ENCODE results near the gene CISD3.
"Not testable (repeated sequence)": the region's sequence is repeated elsewhere in the genome, so short reads cannot be mapped to it uniquely, and the experiment has no call there.

CISD3 gene

DNA sequence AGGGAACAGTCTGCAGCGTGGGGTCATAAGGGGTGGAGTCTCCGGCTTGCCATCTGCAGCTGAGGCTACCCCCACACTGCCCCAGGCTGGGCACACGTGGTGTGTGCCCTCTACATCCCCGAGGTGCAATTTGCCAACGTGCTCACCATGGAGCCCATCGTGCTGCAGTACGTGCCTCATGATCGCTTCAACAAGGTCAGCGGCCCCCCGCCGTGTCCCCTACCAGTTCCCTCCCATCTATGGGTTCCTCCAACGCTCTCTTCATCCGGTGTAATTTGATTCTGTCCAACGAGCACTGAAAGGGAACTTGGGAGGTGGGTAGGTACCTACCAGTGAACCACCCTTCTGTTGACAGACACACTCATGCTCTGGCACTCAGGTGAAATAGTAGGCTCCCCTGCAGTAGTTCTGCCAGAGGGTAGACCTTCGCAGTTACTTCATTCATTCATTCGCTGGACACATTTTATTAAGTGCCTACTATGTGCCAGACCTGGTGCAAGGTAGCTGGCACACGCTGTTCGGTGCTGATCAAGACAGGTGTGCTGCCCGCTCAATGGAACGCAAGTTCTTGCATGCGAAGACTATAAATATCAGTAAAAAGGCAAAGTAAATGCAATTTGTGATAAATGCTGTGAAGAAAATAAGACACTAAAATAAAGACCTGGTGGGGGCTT, 22.3 kb upstream of the CISD3 start:
- DNase-seq (ENCODE audit: low read depth): no peak

DNA sequence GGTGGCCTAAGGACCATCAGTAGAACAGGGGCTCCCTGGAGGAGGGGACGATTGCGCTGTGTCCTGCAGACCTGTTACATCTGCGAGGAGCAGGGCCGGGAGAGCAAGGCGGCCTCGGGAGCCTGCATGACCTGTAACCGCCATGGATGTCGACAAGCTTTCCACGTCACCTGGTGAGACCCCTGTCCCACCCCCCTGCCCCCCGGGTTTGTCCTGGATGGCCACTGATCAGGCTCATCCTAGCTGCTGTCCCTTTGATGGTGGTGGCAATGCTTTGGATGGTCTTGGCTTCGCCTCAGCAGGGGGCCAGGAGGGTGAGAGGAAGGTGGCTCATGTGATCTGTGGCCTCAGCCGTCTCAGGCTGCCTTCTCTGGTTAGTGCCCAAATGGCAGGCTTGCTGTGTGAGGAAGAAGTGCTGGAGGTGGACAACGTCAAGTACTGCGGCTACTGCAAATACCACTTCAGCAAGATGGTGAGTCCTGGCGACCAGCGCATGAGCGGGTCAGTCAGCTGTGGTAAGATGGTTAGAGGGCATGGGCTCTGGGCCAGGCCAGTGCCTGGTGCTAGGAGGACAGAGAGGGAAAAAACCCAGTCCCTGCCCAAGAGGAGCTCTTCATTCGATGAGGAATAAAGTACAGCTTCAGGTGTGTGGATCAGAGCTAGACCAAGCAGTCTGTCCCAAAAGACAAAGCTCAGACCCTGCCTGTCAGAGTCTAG, 20.9 kb upstream of the CISD3 start:
- no peak for DNase-seq (ENCODE audit: low read depth)

DNA sequence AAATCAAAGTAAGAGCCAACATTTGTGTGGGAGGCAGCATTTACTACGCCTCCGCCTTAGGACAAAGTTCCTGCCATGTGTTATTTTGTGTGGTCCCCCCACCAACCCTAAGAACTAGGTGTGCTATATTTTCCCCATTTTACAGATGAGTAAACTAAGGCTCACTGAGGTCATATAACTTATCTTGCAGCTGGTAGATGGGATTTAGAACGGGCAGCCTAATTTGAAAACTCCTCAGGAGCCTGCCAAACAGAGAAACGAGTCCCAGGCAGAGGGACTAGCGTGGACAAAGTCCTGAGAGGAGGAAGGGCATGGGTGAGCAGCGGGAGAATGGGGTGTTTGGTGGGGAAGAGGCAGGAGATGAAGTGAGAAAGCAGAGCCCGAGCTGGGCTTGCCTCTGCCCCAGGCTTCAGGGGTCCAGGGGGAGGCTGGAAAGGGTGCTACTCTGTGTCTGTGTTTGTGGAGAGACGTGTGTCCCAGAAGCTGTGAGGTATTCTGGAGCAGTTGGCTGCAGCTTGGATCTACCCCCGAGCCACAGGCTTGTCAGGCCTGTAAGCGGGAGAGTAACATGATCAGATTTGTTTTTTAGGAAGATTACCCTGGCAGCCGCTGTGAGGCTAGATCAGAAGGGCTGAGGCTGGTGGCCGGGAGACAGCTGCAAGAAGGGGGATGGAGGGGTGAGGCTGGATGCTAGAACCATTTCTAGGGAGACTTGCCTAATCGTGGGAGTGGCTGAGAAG, 20.1 kb upstream of the CISD3 start:
- no peak for DNase-seq (ENCODE audit: low read depth)

- no peak for DNase-seq (ENCODE audit: low read depth)
Observed at GRCh38 chr17:38710604-38710962, 19.6 kb upstream of the CISD3 start.

GRCh38 chr17:38710985-38711384, 19.2 kb upstream of the CISD3 start:
- no peak for DNase-seq (ENCODE audit: low read depth)

- DNase-seq (ENCODE audit: low read depth): no peak
Observed at GRCh38 chr17:38711792-38712571, 18.2 kb upstream of the CISD3 start.

DNA sequence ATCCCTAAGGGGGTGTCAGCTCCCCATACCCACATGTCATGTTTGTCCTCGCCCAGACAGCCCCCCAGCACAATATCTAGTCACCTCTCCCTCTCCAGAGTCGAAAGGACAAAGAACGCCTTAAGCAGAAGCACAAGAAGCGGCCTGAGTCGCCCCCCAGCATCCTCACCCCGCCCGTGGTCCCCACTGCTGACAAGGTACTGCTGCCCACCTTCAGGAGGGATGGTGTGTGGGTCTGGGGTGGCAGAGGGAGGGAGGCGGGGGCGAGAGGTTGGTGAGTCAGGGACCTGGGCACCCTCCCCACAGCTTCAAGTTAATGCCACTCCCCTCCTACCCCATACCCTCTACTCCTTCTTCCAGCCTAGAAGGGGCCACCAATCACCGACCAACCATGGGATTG, 17.5 kb upstream of the CISD3 start:
- no peak for DNase-seq (ENCODE audit: low read depth)

DNA sequence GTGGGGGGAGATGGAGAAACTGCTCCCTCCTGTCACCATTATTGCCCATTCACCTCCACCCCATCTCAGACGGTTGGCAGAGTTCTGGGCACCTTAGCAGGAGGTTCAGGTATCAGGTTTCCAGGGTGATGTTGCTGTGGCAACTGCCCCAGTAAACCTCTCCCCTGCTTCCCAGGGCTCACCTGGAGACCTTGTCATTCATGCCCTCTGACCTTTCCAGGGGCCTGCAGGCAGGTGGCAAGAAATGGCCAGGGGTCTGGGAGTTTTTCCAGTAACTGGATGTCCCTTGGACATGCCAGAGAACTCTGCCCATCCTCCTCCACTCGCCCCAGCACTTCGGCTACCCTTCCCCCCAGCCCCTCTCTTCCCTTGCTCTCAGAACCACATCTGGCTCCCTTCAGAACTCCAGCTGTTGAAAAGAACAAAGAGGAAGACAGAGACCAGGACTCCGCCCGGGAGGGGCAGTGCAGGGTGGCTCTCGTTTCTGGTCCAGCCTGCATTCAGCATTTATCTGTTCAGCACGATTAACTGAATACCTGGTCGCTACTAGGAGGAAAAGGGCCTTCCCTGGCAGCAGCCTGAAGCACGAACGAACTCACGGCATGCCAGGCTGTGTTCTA, 16.6 kb upstream of the CISD3 start:
- DNase-seq (ENCODE audit: low read depth): no peak

DNA sequence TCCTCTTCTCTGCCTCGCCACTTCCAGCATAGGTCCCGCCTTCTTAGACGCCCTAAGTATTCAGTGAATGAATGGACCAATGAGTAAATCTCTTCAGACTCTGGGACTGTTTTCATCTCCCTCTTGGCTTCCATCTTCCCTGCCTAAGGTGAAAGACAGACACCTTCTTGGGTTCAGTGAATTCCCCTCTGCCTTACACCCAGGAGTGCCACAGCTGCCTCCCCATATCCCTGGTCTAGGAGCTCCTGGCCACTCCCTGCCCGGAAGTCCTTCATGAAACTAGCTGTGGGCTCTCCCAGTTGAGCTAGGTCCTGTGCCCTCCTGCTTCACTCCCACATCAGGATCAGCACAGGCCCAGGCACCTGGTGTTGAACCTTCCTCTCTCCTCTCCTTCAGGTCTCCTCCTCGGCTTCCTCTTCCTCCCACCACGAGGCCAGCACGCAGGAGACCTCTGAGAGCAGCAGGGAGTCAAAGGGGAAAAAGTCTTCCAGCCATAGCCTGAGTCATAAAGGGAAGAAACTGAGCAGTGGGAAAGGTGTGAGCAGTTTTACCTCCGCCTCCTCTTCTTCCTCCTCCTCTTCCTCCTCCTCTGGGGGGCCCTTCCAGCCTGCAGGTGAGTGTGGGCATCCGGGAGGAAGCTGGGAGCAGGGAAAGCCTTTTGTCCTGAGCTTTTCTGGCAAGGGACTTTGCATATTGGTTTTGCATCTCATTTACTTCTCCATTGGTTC, 14.8 kb upstream of the CISD3 start:
- DNase-seq (ENCODE audit: low read depth): no peak

DNA sequence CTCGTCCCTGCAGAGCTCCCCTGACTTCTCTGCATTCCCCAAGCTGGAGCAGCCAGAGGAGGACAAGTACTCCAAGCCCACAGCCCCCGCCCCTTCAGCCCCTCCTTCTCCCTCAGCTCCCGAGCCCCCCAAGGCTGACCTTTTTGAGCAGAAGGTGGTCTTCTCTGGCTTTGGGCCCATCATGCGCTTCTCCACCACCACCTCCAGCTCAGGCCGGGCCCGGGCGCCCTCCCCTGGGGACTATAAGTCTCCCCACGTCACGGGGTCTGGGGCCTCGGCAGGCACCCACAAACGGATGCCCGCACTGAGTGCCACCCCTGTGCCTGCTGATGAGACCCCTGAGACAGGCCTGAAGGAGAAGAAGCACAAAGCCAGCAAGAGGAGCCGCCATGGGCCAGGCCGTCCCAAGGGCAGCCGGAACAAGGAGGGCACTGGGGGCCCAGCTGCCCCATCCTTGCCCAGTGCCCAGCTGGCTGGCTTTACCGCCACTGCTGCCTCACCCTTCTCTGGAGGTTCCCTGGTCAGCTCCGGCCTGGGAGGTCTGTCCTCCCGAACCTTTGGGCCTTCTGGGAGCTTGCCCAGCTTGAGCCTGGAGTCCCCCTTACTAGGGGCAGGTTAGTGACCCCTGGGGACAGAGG, 13.7 kb upstream of the CISD3 start:
- DNase-seq (ENCODE audit: low read depth): no peak

- no peak for DNase-seq (ENCODE audit: low read depth)
Observed at GRCh38 chr17:38717139-38717745, 12.9 kb upstream of the CISD3 start.

DNA sequence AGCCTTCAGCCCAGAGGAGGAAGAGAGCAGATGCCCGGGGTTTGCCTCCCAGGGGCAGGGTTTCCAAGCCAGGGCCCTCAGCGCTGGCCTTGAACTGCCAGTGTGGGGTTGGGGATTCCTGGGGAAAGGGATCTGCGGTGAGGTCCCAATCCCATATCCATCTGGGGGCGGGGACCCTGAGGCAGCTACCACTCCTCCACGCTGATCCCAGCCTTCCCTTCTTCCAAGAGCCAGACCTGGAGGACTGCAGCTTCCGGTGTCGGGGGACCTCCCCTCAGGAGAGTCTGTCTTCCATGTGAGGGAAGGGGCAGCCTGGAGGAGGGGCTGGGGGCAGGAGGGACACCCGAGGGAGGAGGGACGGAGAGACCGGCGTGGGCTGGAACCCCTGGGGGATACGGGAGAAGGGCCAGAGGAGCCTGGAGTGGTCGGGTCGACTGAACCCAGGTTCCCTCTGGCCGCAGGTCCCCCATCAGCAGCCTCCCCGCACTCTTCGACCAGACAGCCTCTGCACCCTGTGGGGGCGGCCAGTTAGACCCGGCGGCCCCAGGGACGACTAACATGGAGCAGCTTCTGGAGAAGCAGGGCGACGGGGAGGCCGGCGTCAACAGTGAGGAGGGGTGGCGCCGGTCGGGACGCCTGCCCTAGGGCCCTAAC, 10.7 kb upstream of the CISD3 start:
- DNase-seq (ENCODE audit: low read depth): no peak

- no peak for DNase-seq (ENCODE audit: low read depth)
Observed at GRCh38 chr17:38719943-38720641, 10.0 kb upstream of the CISD3 start.

GRCh38 chr17:38720941-38721340, 9.2 kb upstream of the CISD3 start:
- DNase-seq (ENCODE audit: low read depth): no peak

GRCh38 chr17:38721802-38722201, 8.3 kb upstream of the CISD3 start:
- no peak for DNase-seq (ENCODE audit: low read depth)

- DNase-seq (ENCODE audit: low read depth): no peak
Observed at GRCh38 chr17:38724337-38724988, 5.7 kb upstream of the CISD3 start.

GRCh38 chr17:38725066-38725465, 5.1 kb upstream of the CISD3 start:
- DNase-seq (ENCODE audit: low read depth): no peak

DNA sequence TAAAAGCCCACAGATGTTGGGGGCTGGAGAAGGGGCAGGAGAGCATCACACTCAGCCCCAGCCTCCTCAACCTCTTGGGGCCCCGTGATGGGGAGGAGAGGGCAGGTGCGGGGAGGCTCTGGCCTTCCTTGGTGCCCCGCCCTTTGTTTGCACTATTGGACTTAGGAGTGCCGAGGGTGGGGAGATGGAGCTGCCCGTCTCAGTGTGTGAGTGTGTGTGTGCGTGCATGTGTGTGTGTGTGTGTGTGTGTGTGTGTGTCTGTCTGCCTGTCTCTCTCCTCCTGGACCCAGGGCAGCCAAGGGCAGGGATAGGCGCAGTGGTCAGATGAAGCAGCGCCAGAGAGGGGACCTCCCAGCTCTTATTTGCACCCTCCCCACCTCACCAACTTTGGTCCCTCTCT, 4.0 kb upstream of the CISD3 start:
- not testable (repeated sequence) for DNase-seq (ENCODE audit: low read depth)

DNA sequence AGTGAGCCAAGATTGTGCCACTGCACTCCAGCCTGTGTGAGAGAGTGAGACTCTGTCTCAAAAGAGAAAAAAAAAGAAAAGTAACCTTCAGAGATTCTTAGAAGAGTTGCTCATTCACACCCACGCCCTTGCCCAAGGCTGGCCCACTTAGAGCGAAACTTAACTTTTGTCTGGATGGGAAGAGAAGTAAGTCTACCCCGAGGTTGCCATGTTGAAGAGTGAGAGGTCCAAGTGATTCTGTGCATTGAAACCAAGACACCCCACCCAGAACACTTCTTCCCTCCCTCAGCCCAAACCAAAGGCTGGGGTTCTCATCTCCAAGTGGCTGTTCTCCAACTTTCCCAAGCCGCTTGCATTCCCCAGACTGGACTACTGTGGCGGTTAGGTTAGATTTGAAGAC, 2.4 kb upstream of the CISD3 start:
- no peak for DNase-seq (ENCODE audit: low read depth)
